ENCODE measurements around the gene NRP2.

NRP2 gene

GRCh38 chr2:205802065-205802464 is 119.8 kb downstream of the NRP2 start:
- in situ Hi-C loops (cut with MboI; ENCODE audit: low pct_unique_long_range_greater_than_20kb, low sequenced_read_pairs, unreplicated experiment), result no loop called here
- TF ChIP-seq CTCF (IDR thresholded peaks at IDR 0.05; ENCODE audit: extremely low read depth, insufficient read depth, missing control alignments), result no peak
- DNase-seq (ENCODE audit: low spot score), result no peak

GRCh38 chr2:205802941-205803340 is 120.6 kb downstream of the NRP2 start:
- DNase-seq (ENCODE audit: low spot score), result no peak
- TF ChIP-seq CTCF (IDR thresholded peaks at IDR 0.05; ENCODE audit: extremely low read depth, insufficient read depth, missing control alignments), result no peak
- in situ Hi-C loops (cut with MboI; ENCODE audit: low pct_unique_long_range_greater_than_20kb, low sequenced_read_pairs, unreplicated experiment), result no loop called here

GRCh38 chr2:205803500-205803899 is 121.2 kb downstream of the NRP2 start:
- DNase-seq (ENCODE audit: low spot score), result no peak
- TF ChIP-seq CTCF (IDR thresholded peaks at IDR 0.05; ENCODE audit: extremely low read depth, insufficient read depth, missing control alignments), result no peak
- in situ Hi-C loops (cut with MboI; ENCODE audit: low pct_unique_long_range_greater_than_20kb, low sequenced_read_pairs, unreplicated experiment), result no loop called here

- TF ChIP-seq CTCF (IDR thresholded peaks at IDR 0.05; ENCODE audit: extremely low read depth, insufficient read depth, missing control alignments), result no peak
- no peak for DNase-seq (ENCODE audit: low spot score)
- in situ Hi-C loops (cut with MboI; ENCODE audit: low pct_unique_long_range_greater_than_20kb, low sequenced_read_pairs, unreplicated experiment), result no loop called here
These were observed 122.8 kb downstream of the NRP2 start for GRCh38 chr2:205805136-205805535.

GRCh38 chr2:205806143-205806905 is 124.0 kb downstream of the NRP2 start:
- in situ Hi-C loops (cut with MboI; ENCODE audit: low pct_unique_long_range_greater_than_20kb, low sequenced_read_pairs, unreplicated experiment), result no loop called here
- no peak for DNase-seq (ENCODE audit: low spot score)
- TF ChIP-seq CTCF (IDR thresholded peaks at IDR 0.05; ENCODE audit: extremely low read depth, insufficient read depth, missing control alignments), result no peak

- no peak for TF ChIP-seq CTCF (IDR thresholded peaks at IDR 0.05; ENCODE audit: extremely low read depth, insufficient read depth, missing control alignments)
- no peak for DNase-seq (ENCODE audit: low spot score)
- in situ Hi-C loops (cut with MboI; ENCODE audit: low pct_unique_long_range_greater_than_20kb, low sequenced_read_pairs, unreplicated experiment), result no loop called here
These were observed 124.9 kb downstream of the NRP2 start for GRCh38 chr2:205807229-205807628.

Data from GM13977 (cell line).